ENCODE data around the gene SLC4A3.

The SLC4A3 gene

DNA sequence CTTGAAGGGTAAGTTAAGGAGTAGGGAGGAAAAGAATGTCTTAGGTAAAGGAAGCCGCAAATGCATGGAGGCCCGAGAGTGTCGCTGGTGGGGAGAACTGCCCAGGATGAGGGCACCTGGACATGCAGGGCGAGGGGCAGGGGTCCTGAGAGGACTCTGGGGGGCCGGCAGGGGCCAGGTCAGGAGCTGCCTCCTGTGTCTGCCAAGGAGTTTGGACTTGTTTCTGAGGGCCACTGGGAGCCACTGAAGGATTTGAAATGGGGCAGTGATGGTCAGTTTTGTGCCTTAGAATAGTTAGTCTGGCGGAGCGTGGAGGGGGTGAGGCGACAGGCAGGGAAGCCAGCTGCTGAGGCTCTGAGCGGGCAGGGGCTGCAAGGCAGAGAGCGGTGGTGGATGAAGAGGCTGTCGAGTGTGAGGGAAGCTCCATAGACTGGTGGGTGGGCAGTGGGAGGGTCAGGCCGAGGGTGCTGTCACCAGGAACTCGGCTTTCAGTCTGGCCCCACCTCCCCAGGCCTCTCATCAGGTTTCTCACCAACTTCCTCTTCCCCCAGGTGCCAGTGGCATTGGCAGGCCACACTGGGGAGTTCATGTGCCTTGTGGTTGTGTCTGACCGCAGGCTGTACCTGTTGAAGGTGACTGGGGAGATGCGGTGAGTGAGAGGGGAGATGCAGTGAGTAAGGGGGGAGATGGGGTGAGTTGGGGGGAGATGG lies 14.7 kb upstream of the SLC4A3 start:
- no peak for DNase-seq

DNA sequence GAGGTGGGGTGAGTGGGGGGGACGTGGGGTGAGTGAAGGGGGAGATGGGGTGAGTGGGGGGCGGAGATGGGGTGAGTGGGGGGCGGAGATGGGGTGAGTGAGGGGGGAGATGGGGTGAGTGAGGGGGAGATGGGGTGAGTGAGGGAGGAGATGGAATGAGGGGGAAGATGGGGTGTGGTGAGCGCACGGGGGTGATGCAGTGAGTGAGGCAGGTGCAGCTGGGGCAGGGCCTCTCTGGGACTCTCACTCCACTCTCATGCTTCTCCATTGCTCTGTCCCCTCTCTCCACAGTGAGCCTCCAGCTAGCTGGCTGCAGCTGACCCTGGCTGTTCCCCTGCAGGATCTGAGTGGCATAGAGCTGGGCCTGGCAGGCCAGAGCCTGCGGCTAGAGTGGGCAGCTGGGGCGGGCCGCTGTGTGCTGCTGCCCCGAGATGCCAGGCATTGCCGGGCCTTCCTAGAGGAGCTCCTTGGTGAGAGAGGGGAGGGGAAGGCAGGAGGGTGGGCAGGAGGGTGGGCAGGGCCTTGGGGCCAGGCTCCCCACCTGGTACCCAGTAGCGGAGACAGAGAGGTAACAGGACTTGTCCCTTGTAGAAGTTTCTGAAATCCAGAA lies 13.9 kb upstream of the SLC4A3 start:
- no peak for DNase-seq

DNA sequence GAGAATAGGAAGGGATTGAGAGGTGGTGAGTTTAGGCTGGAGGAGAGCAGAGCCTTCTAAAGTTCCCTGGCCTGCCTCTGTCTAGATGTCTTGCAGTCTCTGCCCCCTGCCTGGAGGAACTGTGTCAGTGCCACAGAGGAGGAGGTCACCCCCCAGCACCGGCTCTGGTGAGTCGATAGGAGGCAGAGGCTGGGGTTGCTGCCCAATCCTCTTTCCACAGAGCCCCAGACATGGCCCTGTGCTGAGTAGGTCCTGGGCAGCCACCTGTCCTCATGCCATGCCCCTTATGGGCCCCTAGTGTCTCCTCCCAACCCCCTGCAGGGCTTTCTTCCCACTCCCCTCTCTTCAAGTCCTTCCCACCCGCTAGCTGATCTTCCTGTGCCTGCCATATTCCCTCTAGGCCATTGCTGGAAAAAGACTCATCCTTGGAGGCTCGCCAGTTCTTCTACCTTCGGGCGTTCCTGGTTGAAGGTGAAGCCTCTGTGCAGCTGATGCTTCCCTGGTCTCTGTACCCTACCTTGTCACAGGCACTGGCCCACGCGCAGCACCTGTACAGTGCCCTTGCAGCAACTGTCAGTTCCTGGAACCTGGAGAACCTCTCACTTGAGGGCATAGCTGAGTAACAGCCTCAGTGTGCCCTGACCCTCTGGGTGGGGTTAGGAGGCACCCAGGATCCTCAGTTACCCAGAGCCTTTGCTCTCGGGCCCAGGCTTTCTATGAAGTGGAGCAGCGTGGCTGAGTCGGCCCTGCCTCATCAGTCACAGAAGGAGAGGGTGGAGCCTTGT lies 13.2 kb upstream of the SLC4A3 start:
- DNase-seq: no peak

DNA sequence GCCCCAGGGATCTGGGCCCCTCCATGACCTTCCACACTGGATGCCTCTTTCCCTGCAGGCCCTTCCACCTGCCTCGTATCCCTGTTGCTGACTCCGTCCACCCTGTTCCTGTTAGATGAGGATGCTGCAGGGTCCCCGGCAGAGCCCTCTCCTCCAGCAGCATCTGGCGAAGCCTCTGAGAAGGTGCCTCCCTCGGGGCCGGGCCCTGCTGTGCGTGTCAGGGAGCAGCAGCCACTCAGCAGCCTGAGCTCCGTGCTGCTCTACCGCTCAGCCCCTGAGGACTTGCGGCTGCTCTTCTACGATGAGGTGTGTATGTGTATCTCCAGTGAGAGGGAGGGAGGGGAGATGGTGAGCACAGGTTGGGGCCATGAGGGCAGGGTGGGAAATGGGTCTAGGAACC lies 12.4 kb upstream of the SLC4A3 start:
- DNase-seq: no peak

DNA sequence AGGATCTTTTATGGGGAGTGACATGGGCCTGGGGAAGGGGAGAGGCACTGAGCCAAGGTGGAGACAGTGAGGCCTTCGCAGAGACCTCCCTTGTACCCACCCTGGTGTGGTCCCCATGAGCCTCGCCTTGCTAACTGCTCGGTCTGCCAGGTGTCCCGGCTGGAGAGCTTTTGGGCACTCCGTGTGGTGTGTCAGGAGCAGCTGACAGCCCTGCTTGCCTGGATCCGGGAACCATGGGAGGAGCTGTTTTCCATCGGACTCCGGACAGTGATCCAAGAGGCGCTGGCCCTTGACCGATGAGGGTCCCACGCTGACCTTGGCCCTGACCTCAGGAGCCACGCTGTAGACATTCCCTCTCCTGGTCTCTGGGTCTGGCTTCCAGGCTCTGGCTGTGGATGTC lies 11.5 kb upstream of the SLC4A3 start:
- no peak for DNase-seq

DNA sequence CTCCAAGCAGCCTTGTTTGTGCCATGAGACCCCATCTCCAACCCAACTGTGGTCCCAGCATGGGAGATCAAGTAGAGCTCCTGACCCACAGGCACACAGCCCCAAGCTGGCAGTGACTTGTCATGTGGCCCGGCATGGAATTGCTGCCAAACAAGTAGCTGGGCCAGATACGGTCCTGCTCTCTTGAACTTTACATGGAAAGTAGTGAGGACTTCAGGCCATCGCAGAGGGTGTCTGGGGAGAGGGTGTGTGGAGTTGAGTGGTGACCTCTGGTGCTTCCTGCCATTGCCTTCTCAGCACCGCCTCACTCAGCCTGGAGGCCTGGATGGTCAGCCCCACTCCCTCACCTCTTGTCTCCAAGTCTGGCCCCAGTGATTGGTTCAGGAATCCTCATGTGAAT lies 10.9 kb upstream of the SLC4A3 start:
- DNase-seq: no peak

DNA sequence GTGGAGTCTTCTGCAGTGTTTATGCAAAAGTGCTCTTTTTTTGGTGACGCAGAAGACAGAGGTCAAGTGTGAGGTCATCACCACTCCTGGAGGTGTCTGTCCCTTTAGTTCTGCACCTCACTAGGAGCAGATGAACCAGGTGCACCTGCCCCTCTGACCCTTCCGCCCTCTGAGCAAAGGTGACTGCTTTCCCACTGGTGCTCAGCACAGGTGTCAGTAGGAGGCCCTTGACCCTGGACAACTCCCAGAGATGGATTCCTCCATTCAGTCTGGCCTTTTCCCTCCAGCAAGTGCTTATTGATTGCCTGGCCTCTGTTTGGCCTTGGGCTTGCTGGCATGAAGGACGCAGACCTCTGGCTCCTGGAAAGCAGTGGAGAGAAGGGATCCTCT lies 8.7 kb upstream of the SLC4A3 start:
- DNase-seq: no peak

DNA sequence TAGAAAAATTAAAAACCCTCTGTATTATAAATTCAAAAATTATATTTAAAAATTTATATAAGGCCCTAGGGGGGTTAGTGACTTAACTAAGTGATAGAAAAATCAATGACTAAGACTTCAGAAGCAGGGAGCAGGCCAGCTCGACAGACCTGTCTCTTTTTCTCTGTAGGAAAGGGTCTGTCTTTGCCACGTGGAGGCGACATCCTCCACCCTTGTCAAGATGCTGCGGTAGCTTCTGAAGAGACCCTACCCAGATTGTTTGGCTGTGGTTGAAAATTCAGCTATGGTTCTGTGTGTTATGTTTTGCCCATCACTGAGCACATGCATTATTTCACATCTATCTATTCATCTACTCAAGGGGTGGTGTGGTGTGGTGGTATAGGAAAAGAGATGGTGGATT lies 8.2 kb upstream of the SLC4A3 start:
- no peak for DNase-seq

DNA sequence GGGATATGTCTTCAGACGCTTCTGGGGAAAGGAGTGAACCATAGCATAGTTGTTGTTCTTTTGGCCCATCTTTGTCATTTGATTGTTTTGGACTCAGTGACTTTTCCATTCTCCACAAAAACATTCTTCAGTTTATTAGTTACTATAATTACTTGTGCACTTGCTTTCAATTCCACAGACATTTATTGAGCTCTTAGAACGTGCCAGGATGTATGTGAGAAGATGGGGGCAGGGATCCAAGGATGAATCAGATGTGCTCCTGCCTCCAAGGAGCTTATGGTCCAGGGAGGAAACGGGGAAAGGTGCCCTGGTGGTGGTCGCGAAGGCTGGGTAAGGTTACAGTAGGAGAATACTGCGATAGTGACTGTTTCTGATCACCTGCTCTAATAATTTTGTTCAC lies 6.9 kb upstream of the SLC4A3 start:
- no peak for DNase-seq

DNA sequence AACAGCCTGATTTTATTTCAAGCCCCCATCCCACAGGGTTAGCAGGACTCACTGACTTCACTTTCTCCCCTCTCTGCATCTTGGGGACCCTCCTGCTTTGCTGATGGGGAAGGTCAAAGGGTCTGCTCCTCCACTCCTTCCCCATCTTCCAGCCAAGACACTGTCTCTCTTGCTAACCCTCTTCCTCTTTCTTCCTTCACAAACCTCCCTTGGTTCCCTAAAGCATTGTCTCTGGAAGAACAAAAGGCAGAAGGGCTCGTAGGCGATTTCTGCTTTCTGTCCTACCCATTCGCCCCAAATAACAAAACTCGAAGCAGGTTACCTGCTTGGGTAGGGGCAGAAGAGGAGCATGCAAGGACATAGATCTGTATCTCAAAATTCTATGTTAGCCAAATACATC lies 5.5 kb upstream of the SLC4A3 start:
- DNase-seq: no peak

DNA sequence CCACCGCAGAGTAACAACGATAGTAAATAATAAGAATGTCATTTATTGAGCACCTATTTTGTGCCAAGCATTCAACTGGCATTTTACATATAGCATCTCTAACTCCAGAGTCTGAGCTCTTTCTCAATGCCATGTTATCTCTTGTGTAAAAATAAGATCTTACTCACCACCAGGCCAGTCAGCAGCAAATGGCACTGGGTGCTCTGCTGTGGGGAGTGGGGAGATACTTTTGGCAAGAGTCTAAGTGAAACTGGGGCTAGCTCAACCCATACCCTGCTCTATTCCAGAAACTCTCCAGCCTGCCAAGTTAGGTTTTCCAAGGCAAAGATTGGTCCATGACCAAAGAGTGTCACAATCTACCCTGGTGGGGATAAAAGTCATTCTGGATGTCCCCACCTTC lies 5.0 kb upstream of the SLC4A3 start:
- DNase-seq: no peak

DNA sequence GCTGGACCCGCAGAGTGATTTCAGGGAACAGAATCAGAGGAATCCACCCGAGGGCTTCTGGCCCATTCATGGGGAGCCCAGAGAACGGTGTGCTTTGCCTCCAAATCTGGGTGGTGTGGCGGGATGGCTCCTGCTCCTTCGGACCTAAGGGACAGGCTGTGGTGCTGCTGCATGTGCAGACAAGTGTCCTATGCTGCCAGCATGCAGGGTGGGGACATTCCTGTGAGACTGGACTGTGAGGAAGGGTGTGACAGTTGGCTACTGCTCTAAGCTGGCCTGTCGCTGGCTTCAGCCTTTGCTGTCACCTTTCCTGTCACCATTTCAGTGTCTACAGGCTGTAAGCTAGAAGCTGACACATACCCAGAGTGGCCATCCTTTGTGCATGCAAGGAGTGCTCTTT lies 2.9 kb upstream of the SLC4A3 start:
- DNase-seq: no peak

DNA sequence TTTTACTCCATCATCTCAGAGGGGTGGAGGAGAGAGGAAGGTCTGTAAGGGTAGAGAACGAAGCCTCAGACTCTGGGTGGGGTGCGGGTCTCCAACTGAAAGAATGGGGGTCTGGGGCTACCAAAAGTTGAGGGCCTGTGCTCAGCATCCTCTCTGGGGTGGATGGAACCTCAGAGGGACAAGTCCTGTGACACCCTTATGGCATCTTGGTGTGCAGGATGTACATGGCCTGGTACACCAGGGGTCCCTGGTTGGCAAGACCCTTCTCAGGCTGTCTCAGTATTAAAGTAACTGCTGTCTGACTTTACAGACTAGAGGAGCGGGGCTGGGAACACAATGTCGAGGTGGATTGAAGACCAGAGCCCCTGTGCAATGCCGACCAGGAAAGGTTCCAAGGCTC lies 2.3 kb upstream of the SLC4A3 start:
- DNase-seq: no peak

DNA sequence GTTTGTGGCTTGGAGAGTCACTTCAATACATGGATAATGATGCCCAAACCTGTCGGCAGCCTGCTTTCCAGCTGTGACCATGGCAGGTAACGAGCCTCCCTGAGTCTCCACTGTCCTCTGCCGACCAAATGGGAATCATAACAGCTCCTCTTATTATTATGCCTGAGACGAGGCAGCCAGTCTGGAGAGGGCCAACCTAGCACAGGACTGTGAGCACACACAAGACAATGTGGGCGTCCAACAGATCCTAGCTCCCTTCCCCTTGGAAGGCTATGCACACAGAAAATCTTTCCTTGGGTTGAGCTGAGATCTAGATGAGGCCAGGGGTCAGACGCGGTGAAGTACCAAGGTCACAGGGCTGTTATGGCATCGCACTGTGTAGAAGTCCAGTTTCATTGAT lies 890 bp upstream of the SLC4A3 start:
- no peak for DNase-seq

DNA sequence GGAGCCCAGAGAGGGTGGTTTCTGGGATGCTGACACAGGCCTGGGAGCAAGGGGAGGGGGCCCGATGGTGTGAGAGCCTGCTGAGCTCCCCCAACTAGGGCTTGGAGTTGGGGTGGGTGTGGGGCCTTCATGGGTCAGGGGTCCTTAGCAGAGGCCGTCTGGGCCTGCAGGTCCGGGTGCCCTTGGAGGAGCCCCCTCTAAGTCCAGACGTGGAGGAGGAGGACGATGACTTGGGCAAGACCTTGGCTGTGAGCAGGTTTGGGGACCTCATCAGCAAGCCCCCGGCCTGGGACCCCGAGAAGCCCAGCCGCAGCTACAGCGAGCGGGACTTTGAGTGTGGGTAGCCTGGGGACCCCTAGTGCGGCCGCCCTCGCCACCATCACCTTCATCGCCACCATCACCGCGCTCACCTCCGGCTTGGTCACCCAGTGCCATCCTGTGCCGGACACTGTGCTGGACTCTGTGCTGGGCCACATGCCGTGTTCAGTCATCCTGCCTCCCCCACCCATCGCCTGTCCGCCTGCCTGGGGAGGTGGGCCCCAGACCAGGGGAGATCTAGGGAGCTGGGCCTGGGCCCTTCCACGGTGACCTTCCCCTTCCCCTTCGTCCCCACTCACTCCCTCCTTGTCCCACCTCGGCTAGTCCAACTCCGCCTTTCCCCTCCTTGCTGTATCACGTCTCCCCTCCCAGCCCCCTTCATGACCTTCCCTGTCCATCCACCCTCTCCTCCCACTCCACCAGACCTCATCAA lies 980 bp downstream of the SLC4A3 start:
- no peak for DNase-seq

DNA sequence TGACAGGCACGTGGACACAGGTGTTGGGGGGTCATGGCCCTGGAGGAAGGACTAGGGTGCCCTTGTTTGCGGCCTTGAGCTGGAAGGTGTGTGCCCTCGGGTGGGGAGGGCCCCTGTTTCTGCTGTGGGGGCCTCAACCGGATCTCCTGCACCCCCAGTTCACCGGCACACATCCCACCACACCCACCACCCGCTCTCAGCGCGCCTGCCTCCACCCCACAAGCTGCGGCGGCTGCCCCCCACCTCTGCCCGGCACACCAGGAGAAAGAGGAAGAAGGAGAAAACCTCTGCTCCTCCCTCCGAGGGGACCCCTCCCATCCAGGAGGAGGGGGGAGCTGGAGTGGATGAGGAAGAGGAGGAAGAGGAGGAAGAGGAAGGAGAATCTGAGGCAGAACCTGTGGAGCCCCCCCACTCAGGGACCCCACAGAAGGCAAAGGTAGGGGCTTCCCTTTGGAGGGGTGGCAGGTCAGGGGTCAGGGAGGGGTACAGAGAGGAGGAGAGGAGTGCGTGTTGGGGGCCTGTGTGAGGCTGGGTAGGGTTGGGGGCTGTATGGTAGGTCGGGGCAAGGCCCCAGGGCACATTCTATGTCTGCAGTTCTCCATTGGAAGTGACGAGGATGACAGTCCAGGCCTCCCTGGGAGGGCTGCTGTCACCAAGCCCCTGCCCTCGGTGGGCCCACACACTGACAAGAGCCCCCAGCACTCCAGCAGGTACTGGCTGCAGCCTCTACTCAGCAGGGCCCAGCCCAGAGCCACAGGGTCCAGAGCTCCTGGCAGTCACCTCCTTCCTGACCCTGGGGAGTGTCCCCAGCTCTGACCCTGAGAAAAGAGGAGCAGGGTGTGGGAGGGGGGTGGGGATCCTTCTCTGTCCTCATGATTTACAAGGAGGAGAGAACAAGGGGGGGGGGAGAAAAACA lies 1.8 kb downstream of the SLC4A3 start:
- DNase-seq: no peak

DNA sequence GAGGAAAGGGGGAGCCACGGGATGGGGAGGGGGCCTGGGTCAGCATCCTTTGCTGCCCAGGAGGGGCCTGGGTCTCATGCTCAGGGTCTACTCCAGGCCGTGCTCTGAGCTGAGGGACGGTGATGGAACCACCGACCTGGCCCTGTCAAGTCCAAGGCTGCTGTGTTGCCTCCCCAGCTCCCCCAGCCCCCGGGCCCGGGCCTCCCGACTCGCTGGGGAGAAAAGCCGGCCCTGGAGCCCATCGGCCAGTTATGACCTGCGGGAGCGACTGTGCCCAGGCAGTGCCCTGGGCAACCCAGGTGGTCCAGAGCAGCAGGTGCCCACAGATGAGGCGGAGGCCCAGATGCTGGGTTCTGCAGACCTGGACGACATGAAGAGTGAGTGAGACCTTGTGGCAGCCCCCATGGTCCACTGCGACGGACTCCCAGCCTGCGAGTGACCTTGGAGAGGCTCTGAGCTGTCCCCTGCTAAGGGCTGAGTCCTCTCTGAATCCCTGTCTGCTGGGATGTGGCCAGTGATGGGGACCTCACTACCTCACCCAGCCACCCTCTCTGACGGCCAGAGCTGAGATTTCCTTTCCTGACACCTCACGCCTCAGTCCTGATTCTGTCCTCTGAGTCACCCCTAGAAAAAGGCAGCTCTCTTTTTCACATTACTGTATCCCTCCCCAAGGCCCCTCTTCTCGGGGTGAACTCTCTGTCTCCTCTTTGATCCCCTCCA lies 2.7 kb downstream of the SLC4A3 start:
- DNase-seq: no peak

DNA sequence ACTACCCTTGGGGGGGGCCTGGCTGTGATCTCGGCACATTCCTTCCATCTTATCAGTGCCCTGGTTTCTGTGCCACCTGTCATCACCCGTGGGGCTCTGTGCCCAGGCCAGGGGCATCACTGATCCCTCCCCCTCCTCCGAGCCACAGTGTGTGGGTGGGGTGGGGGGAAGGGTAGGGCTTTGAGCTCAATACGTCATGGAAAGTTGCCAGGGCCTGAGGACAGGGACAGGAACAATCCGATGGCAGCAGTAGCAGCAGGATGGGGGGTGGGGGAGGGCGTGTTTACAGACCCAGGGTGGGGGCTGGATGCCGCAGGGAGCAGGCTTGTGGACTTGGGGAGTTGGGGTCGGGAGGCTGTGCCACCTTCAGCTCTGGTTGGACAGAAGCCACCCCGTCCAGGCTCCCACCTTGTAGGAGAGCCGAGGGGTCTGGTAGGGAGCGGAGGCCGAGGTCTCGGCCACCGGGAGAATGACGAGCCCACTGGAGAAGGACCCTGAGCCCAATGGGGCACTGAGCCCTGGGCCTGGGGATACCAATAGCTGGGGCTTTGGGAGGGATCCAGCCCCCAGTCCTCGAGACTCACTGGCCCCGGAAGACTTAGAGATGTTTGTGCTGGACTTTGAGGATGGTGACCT lies 3.5 kb downstream of the SLC4A3 start:
- no peak for DNase-seq

DNA sequence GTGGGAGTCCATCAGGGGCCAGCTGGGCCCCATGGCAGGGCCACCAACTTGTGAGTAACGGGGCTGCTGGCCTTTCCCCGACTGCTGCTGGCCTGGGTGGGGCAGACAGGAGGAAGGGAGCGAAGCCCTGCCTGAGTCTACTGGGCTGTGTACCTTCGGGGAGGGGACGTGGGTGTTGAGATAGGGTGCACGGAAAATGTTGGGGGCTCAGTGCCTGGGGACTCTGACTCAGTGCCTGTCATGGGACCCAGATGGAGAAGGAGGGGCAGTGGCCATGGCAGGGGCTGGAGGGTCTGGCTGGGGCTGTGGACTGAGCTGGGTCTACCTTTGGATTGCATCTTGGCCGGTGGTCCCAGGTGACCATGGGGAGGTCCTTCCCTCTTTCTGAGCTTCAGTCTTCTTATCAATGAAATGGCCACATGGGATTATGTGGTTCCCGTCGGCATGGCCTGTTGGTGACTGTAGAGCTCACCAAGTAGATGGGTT lies 4.0 kb downstream of the SLC4A3 start:
- DNase-seq: no peak

DNA sequence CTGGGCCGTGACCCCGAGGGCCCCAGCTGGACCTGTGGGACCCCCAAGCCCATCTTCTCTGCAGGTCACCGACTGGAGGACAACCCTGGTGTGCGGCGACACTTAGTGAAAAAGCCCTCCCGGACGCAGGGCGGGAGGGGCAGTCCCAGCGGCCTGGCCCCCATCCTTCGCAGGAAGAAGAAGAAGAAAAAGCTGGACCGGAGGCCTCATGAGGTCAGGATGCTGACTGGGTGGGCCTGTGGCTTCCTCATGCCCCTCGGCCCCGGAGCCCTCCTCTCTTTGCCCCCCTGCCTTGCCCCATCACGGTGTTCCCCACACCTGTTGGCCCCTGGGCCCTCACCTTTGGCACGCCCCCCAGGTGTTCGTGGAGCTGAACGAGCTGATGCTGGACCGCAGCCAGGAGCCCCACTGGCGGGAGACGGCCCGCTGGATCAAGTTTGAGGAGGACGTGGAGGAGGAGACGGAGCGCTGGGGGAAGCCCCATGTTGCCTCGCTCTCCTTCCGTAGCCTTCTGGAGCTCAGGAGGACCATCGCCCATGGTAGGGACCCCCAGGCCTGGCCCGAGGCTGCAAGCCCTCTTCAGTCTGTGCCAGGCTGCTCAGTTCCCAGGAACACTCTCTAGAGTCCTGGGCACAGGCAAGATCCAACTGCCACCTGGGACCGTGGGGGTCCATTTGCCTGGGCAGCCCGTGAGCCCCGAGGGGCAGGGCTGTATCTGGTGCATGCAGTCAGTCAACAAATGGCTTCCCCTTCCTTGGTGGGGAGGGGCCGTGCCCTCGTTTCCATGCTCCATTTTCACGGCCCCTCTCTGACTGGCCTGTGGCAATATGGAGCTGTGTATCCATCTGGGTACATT lies 4.7 kb downstream of the SLC4A3 start:
- DNase-seq: no peak
